ENCODE data around the gene TNFAIP2. TPM values are rescaled to one million over a fixed set of nuclear protein-coding genes. Genes with fewer than 3 reads are reported as not detected.

The TNFAIP2 gene, protein sequence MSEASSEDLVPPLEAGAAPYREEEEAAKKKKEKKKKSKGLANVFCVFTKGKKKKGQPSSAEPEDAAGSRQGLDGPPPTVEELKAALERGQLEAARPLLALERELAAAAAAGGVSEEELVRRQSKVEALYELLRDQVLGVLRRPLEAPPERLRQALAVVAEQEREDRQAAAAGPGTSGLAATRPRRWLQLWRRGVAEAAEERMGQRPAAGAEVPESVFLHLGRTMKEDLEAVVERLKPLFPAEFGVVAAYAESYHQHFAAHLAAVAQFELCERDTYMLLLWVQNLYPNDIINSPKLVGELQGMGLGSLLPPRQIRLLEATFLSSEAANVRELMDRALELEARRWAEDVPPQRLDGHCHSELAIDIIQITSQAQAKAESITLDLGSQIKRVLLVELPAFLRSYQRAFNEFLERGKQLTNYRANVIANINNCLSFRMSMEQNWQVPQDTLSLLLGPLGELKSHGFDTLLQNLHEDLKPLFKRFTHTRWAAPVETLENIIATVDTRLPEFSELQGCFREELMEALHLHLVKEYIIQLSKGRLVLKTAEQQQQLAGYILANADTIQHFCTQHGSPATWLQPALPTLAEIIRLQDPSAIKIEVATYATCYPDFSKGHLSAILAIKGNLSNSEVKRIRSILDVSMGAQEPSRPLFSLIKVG
- total RNA-seq = under 1 TPM; 0.10 to 0.85 TPM

DNA sequence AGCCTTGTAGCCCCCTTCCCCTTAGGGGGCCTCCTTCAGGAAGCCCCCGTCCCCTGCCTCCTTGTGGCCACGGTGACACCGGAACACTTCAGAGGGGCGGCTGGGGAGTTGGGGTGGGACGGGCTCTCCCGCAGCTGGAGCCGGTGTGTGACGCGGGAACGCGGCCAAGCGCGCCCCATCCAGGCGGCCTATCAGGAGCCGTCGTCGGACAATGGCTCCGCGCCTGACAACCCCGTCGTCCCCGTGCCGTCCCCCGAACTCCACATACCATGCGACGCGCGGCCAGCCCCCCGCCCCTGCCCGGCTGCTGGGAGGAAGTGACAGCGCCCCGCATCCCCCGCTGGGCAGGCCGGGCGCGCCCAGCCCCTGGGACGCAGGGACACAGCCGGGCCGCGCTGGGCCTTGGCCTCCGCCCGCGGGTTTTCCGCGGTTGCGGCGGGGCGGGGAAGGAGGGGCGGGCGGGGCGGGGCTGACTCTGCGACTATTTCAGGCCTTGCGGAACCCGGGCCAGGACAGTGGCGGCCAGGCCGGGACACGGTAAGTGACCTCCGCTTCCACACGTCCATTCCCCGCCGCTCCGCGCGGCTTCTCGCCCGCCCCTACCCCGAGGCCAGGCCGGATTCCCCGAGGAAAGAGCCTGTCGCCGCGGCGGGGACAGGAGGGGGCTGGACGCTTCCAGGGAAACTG is at the start of gene TNFAIP2:
TSS of gene TNFAIP2 (plus strand) at position 515 of the 687 bp plus-strand sequence. CDS start 2,997 bp downstream, outside the sequence.
- Mint-ChIP-seq H3K36me3 (no peaks in the 10 kb centered on the region), H3K9me3 (no peaks in the 10 kb centered on the region), H3K4me3 (no peak within 1 kb of the TSS), H3K4me1 (no peaks in the 10 kb centered on the region), H3K27ac (no peak within 1 kb of the TSS), H3K27me3 (peaks cover 38% of the 10 kb centered on the region)
- DNase-seq = no peak

GRCh38 chr14:103073876-103074728 is 49.2 kb upstream of the TNFAIP2 start:
- Mint-ChIP-seq H3K4me1 (no peaks in the 10 kb centered on the region), H3K27ac (no peak overlapping the region), H3K27me3 (peaks cover 5% of the 10 kb centered on the region), H3K36me3 (no peaks in the 10 kb centered on the region), H3K9me3 (no peaks in the 10 kb centered on the region), H3K4me3 (no peak overlapping the region)
- no peak for DNase-seq

DNA sequence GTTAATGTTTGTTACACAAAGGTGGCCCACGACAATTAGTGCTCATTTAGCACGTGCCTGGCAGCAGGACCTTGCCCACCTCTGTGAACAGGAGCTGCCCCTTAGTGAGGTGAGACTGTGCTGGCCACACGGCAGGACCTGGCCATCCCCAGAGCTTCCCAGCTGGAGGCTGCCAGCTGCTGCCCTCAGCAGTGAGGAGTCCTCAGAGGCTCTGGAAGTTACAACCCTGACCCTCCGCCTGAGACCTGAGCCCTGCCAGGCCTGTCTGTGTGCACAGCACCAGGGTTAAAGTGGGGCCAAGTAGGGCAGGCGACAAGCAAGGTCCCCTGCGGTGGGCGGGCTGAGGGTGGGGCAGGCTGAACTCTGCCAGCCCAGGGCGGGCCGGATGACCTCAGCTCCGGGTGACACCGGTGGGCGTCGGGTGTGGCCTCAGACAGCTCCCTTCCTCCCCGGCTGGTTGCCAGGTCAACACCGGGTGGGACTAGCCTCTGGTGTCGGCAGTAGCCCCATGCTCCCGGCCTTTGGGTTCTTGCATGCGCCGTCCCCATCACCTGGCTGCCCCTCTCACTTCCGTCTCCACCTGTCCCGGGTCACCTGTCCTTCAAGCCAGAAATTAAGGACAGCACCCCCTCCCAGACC is 48.4 kb upstream of the TNFAIP2 start:
- Mint-ChIP-seq H3K4me3 (no peak overlapping the region), H3K4me1 (no peaks in the 10 kb centered on the region), H3K36me3 (no peaks in the 10 kb centered on the region), H3K27me3 (peaks cover 5% of the 10 kb centered on the region), H3K27ac (no peak overlapping the region), H3K9me3 (no peaks in the 10 kb centered on the region)
- peak; percentile 37 for DNase-seq

GRCh38 chr14:103078420-103078749 is 44.9 kb upstream of the TNFAIP2 start:
- DNase-seq = peak; percentile 73
- Mint-ChIP-seq H3K27me3 (peaks cover 5% of the 10 kb centered on the region), H3K27ac (no peak overlapping the region), H3K4me3 (no peak overlapping the region), H3K4me1 (no peaks in the 10 kb centered on the region), H3K9me3 (no peaks in the 10 kb centered on the region), H3K36me3 (no peaks in the 10 kb centered on the region)

DNA sequence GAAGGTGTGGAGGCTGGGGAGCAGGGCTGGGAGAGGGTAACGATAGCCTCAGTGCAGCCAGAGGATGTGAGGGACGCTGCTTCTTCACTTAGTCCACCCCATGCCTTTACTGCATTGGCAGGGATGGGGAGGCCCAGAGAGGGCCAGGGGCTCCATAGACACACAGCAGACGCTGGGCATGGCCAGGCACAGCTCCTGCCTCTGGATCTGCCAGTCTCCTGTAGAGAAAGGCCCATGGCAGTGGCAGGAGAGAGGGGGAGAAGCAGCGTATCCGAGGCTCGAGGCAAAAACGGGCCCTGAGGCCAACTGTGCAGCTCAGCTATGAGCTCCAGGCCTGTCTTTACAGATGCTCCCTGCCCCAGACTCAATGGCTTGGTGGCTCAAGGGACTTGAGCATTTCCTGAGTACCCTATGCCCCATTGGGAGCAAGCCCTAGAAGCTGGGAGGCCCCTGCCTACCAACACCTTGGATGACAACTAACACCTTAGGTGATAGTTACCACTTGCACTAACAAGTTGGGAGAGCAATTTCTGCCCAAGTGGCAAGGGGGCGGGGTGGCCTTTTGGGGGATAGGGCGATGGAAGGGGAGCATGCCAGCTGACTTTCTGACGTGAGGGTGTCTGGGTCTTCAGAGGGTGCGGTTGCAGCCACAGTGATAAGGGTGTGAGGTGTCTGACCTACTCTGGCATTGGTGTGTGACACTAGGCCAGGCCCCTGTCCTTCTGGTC is 44.2 kb upstream of the TNFAIP2 start:
- no peak overlapping the region for H3K4me3 Mint-ChIP-seq
- no peak for DNase-seq
- no peak overlapping the region for H3K27ac Mint-ChIP-seq
- H3K36me3 Mint-ChIP-seq = no peaks in the 10 kb centered on the region
- no peaks in the 10 kb centered on the region for H3K4me1 Mint-ChIP-seq
- no peaks in the 10 kb centered on the region for H3K9me3 Mint-ChIP-seq
- H3K27me3 Mint-ChIP-seq = peaks cover 5% of the 10 kb centered on the region

GRCh38 chr14:103081951-103082350 is 41.3 kb upstream of the TNFAIP2 start:
- no peak overlapping the region for H3K4me3 Mint-ChIP-seq
- no peaks in the 10 kb centered on the region for H3K36me3 Mint-ChIP-seq
- DNase-seq = no peak
- H3K27me3 Mint-ChIP-seq = peaks cover 16% of the 10 kb centered on the region
- no peaks in the 10 kb centered on the region for H3K4me1 Mint-ChIP-seq
- H3K27ac Mint-ChIP-seq = no peak overlapping the region
- H3K9me3 Mint-ChIP-seq = no peaks in the 10 kb centered on the region

GRCh38 chr14:103084021-103084919 is 39.0 kb upstream of the TNFAIP2 start, which contains the start of gene LBHD2:
TSS of gene LBHD2 (plus strand) at chr14:103084210. CDS start at chr14:103086013, 1,803 bp downstream.
- Mint-ChIP-seq H3K36me3 (no peaks in the 10 kb centered on the region), H3K4me1 (no peaks in the 10 kb centered on the region), H3K9me3 (no peaks in the 10 kb centered on the region), H3K27me3 (peaks cover 16% of the 10 kb centered on the region), H3K4me3 (no peak within 1 kb of the TSS), H3K27ac (no peak within 1 kb of the TSS)
- no peak for DNase-seq

- peaks cover 16% of the 10 kb centered on the region for H3K27me3 Mint-ChIP-seq
- H3K36me3 Mint-ChIP-seq = no peaks in the 10 kb centered on the region
- H3K4me1 Mint-ChIP-seq = no peaks in the 10 kb centered on the region
- H3K27ac Mint-ChIP-seq = no peak overlapping the region
- H3K9me3 Mint-ChIP-seq = no peaks in the 10 kb centered on the region
- DNase-seq = no peak
- H3K4me3 Mint-ChIP-seq = no peak overlapping the region
Measured at GRCh38 chr14:103085106-103086091, 37.9 kb upstream of the TNFAIP2 start.

DNA sequence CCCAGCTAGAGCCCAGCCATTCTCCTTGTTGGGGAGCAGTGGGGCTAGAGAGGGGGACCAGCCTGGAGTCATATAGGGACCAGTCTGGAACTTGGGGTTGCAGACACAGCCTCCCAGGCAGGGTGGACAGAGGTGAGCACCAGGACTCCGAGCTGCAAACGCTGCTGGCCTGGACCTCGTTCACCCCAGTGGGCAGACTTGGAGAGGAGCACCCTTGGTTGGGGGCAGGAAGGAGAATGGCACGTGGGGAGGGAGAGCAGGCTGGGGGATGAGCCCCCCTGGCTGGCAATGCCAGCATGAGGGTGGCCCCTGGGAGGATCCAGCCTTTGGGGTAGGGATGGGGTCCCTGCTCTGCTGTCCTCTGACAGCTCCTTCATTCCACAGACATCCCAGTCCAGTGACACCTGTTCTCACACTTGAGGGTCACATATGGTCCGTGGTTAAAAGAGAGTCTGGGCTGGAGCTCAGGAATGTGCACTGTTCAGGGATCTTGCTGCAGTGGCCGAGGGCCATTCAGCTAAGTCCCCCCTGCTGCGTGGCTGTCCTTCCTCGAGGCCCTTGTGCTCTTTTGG is 36.4 kb upstream of the TNFAIP2 start:
- H3K36me3 Mint-ChIP-seq = no peaks in the 10 kb centered on the region
- no peak overlapping the region for H3K27ac Mint-ChIP-seq
- H3K27me3 Mint-ChIP-seq = peaks cover 16% of the 10 kb centered on the region
- peaks cover 6% of the 10 kb centered on the region for H3K4me1 Mint-ChIP-seq
- no peaks in the 10 kb centered on the region for H3K9me3 Mint-ChIP-seq
- no peak for DNase-seq
- H3K4me3 Mint-ChIP-seq = no peak overlapping the region

DNA sequence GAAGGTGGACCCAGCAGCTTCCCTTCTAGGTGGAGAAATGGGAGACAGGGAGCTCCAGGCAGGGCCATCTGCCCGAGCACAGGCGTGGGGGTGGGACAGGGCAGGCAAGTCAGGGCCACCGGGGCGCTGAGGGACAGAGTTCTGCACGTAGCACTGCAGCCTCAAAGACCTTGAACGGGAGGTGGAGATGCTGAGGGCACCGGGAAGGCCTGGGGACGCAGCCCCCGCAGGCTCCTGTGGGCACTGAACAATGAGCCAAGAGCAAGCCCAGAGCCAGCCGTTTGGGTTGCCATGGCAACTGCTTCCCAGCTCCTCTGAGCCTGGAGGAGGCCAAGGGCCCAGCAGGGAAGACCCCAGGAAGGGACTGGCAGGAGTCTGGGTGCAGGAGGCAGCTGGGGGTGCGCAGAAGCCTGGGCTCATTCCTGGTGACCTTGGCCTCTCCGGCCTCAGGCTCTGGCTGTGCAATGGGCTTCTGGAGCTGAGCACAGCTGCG is 35.9 kb upstream of the TNFAIP2 start:
- Mint-ChIP-seq H3K36me3 (no peaks in the 10 kb centered on the region), H3K27ac (no peak overlapping the region), H3K9me3 (no peaks in the 10 kb centered on the region), H3K27me3 (peaks cover 16% of the 10 kb centered on the region), H3K4me3 (no peak overlapping the region), H3K4me1 (peaks cover 8% of the 10 kb centered on the region)
- DNase-seq = no peak

DNA sequence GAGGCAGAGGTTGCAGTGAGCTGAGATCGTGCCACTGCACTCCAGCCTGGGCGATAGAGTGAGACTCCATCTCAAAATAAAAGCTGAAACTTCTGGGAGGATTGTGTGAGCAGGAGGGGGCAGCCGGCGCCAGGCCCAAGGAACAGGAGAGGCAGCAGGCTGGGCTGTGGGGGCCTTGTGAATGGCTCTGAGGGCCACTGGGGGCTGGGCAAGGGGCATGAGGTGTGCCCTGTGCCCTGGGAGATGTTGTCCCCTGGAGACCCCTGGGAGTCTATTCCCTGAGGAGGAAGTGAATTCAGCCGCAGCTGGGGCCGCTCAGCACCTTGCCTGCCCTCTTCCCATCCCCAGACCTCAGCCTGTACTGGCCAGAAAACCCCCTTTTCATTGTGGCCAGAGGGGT is 34.3 kb upstream of the TNFAIP2 start:
- peaks cover 8% of the 10 kb centered on the region for H3K4me1 Mint-ChIP-seq
- H3K4me3 Mint-ChIP-seq = no peak overlapping the region
- no peaks in the 10 kb centered on the region for H3K36me3 Mint-ChIP-seq
- H3K27ac Mint-ChIP-seq = no peak overlapping the region
- H3K27me3 Mint-ChIP-seq = peaks cover 16% of the 10 kb centered on the region
- no peaks in the 10 kb centered on the region for H3K9me3 Mint-ChIP-seq
- DNase-seq = no peak
